ENCODE results near the gene VWA8. TPM values are rescaled to one million over a fixed set of nuclear protein-coding genes. Genes with fewer than 3 reads are reported as not detected.

The VWA8 gene
- total and polyA plus RNA-seq, 12 donors: 7.5 to 71.6 (median 54.3) TPM

DNA sequence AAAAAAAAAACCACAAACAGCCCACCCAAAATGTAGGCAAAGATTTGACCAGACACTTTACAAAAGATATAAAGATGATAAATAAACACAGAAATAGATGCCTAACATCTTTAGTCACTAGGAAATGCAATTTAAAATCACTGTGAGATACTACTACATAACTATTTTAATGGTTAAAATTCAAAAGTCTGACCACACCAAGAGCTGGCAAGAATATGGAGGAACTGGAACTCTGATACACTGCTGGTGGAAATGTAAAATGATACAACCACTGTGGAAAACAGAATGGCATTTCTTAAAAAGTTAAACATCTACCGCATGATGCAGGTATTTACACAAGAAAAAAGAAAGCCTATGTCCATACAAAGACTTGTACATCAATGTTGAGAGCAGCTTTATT lies 26.8 kb downstream of the VWA8 start:
- ATAC-seq (no peak), DNase-seq (no peak)
- 97 to 98% methylated on average over 1 of the region's 1 CpG for WGBS, 2 donors
- intact Hi-C loops (cut with DNase I): no loop called here
- no peaks in the 10 kb centered on the region for H3K27me3 ChIP-seq
- peaks cover 0 to 14% (median 5%) of the 10 kb centered on the region in 9 donors for H3K4me1 ChIP-seq
- peaks cover 0 to 23% (median 0%) of the 10 kb centered on the region in 9 donors for H3K36me3 ChIP-seq
- TF ChIP-seq, protein P1, sequence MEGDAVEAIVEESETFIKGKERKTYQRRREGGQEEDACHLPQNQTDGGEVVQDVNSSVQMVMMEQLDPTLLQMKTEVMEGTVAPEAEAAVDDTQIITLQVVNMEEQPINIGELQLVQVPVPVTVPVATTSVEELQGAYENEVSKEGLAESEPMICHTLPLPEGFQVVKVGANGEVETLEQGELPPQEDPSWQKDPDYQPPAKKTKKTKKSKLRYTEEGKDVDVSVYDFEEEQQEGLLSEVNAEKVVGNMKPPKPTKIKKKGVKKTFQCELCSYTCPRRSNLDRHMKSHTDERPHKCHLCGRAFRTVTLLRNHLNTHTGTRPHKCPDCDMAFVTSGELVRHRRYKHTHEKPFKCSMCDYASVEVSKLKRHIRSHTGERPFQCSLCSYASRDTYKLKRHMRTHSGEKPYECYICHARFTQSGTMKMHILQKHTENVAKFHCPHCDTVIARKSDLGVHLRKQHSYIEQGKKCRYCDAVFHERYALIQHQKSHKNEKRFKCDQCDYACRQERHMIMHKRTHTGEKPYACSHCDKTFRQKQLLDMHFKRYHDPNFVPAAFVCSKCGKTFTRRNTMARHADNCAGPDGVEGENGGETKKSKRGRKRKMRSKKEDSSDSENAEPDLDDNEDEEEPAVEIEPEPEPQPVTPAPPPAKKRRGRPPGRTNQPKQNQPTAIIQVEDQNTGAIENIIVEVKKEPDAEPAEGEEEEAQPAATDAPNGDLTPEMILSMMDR (IDR thresholded peaks at IDR 0.05): no peak
- no peak overlapping the region for H3K4me3 ChIP-seq
- H3K9me3 ChIP-seq: peaks cover 0 to 10% (median 0%) of the 10 kb centered on the region in 11 donors
- no peak overlapping the region for H3K27ac ChIP-seq

DNA sequence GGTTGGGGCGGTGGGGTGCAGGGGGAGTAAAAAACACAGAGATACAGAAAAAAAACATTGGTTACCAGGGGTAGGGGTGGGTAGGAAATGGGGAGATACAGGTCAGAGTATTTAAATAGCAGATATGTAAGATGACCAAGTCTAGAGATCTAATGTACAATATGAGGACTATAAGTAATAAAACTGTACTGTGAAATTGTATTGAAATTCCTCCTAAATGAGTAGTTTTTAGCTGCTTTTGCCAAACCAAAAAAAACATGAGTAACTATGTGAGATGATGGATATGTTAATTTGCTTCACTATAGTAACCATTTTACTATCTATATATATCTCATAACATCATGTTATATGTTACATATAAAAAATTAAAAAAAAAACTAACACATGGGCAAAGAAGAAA lies 29.6 kb downstream of the VWA8 start:
- Histone ChIP-seq H3K9me3 (peaks cover 0 to 18% (median 0%) of the 10 kb centered on the region in 11 donors), H3K4me1 (peaks cover 0 to 19% (median 15%) of the 10 kb centered on the region in 9 donors), H3K27ac (no peak overlapping the region), H3K4me3 (no peak overlapping the region), H3K36me3 (peaks cover 0 to 16% (median 0%) of the 10 kb centered on the region in 9 donors), H3K27me3 (no peaks in the 10 kb centered on the region)
- DNase-seq (no peak), ATAC-seq (no peak)
- WGBS, 2 donors: 91 to 100% methylated on average over 1 of the region's 1 CpG
- TF ChIP-seq, protein P1 (IDR thresholded peaks at IDR 0.05): no peak
- intact Hi-C loops (cut with DNase I): no loop called here

DNA sequence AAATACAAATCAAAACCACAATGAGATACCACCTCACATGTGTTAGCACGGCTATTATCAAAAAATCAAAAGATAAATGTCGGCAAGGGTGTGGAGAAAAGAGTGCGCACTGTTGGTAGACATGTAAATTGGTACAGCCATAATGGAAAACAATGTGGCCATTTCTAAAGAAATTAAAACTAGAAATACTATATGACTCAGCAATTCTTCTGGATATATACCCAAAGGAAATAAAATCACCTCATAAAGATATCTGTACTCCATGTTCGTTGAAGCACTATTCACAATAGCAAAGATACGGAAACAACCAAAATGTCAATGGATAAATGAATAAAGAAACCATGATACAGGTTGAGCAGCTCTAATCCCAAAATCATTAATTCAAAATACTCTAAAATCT lies 30.8 kb downstream of the VWA8 start:
- Histone ChIP-seq H3K27ac (no peak overlapping the region), H3K4me1 (peaks cover 0 to 19% (median 15%) of the 10 kb centered on the region in 9 donors), H3K27me3 (no peaks in the 10 kb centered on the region), H3K4me3 (no peak overlapping the region), H3K36me3 (peaks cover 0 to 21% (median 0%) of the 10 kb centered on the region in 9 donors), H3K9me3 (peaks cover 0 to 28% (median 7%) of the 10 kb centered on the region in 11 donors)
- DNase-seq (no peak), ATAC-seq (no peak)
- 96 to 99% methylated on average over 5 of the region's 5 CpGs for WGBS, 2 donors
- intact Hi-C loops (cut with DNase I): no loop called here
- TF ChIP-seq, protein P1 (IDR thresholded peaks at IDR 0.05): no peak

DNA sequence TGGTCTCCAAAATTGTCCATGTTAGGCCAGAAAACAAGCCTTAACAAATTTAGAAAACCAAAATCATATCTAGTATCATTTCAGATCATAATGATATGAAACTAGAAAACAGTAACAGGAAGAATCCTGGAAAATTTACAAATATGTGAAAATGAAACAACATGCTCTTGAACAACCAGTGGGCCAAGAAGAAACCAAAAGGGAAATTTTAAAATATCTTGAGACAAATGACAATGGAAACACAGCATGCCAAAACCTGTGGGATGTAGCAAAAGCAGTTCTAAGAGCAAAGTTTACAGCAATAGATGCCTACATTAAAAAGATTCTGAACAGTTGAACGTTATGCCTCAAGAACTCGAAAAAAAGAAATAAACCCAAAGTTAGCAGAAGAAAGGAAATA lies 32.6 kb downstream of the VWA8 start:
- DNase-seq: no peak
- TF ChIP-seq, protein P1 (IDR thresholded peaks at IDR 0.05): no peak
- Histone ChIP-seq H3K9me3 (peaks cover 0 to 38% (median 14%) of the 10 kb centered on the region in 11 donors), H3K27me3 (no peaks in the 10 kb centered on the region), H3K4me3 (peak overlapping the region in 6 of 10 donors; percentile 7 to 30 (median 22)), H3K36me3 (peaks cover 0 to 13% (median 0%) of the 10 kb centered on the region in 9 donors), H3K27ac (peak overlapping the region in 7 of 10 donors; percentile 9 to 71 (median 39)), H3K4me1 (peaks cover 0 to 19% (median 15%) of the 10 kb centered on the region in 9 donors)
- intact Hi-C loops (cut with DNase I): no loop called here
- 54 to 80% methylated on average over 2 of the region's 2 CpGs for WGBS, 2 donors
- no peak for ATAC-seq

Measured in heart right ventricle (tissue), 16 donors.